Kidney epithelial cell (primary cell): ENCODE measurements around the gene ACTR2. TPM values are rescaled to one million over a fixed set of nuclear protein-coding genes. Genes with fewer than 3 reads are reported as not detected.

ENCODE experiments used
- DNase-seq: peaks from one replicate; pipeline ENCODE4 v3.0.0-alpha.2; 2010; ENCODE audit warnings: low read depth
- H3K27me3 ChIP-seq: 2 replicates; pipeline ENCODE4 v1.6.0; 2011; ENCODE audit warnings: low read length; ENCODE audit not compliant: control insufficient read depth, insufficient read depth
- H3K36me3 ChIP-seq: 2 replicates; pipeline ENCODE4 v1.5.1; 2011; ENCODE audit warnings: low read length; ENCODE audit not compliant: control insufficient read depth, insufficient read depth
- H3K4me3 ChIP-seq: 2 replicates; pipeline ENCODE4 v1.5.1; 2011; ENCODE audit warnings: low read depth, mild to moderate bottlenecking, control low read depth, low read length
- total RNA-seq: library from RNA; depleted of rRNA; stranded (reverse); fragments of >200 nt; gene quantifications from 2 replicates; pipeline ENCODE4 v1.2.3, GENCODE V29; 2015
- TF ChIP-seq, protein P1 (sequence below): IDR thresholded peaks from 2 replicates; pipeline ENCODE4 v1.5.1; 2011; ENCODE audit warnings: mild to moderate bottlenecking, moderate library complexity, low read length, control low read depth, inconsistent platforms; ENCODE audit not compliant: insufficient read depth, poor library complexity, severe bottlenecking

ACTR2 gene
- total RNA-seq, 1 donor from 2014 or later, result 139 TPM

DNA sequence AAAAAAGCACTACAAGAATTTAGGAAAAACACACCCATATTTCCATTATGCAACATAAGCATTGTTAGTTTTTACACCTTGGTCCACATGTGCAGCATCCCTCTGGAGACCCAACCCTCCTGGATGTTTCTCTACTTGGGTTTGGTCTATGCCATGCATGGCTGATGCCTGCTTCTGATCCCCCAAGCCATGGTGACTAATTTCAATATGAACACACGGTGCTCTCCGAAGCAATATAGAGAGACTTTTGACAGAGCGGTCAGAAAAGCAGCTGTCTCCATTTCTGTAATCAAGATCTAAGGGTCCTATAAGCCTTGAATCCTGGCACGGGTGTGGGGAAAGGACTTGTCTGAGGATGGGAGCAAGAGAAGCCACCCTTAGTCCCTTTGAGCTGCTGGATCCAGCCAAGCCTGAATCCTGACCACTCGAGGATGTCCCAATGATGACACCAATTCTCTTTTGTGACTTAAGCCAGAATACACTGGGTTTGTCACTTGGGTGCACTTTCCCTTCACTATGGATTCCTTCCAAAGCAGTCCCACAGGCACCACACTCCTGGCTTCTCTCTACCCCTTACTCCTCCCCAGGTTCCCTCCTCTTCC, 91.5 kb downstream of the ACTR2 start:
- TF ChIP-seq, protein P1, sequence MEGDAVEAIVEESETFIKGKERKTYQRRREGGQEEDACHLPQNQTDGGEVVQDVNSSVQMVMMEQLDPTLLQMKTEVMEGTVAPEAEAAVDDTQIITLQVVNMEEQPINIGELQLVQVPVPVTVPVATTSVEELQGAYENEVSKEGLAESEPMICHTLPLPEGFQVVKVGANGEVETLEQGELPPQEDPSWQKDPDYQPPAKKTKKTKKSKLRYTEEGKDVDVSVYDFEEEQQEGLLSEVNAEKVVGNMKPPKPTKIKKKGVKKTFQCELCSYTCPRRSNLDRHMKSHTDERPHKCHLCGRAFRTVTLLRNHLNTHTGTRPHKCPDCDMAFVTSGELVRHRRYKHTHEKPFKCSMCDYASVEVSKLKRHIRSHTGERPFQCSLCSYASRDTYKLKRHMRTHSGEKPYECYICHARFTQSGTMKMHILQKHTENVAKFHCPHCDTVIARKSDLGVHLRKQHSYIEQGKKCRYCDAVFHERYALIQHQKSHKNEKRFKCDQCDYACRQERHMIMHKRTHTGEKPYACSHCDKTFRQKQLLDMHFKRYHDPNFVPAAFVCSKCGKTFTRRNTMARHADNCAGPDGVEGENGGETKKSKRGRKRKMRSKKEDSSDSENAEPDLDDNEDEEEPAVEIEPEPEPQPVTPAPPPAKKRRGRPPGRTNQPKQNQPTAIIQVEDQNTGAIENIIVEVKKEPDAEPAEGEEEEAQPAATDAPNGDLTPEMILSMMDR, result no peak

DNA sequence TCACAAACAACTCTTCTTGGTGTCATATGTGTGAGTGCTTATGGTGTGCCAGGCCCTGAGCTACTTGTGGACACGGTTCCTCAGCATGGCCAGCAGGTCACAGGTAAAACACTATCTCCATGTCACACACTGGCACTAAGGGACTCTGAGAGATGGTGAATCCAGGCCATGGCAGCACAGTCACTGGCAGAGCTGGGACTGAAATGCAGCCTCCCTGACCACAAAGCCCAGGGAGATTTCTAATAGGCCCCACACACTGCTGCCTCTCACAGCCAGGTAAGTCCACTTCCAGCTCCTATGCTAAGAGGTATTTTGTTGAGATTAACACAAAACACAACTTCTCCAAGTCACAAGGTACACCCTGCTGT, 92.0 kb downstream of the ACTR2 start:
- Histone ChIP-seq H3K4me3 (no peak overlapping the region), H3K27me3 (no peaks in the 10 kb centered on the region), H3K36me3 (peaks cover 3% of the 10 kb centered on the region)
- DNase-seq, result no peak
- TF ChIP-seq, protein P1, result no peak

More for the DNA sequence above, 91.5 kb downstream of the ACTR2 start:
- Histone ChIP-seq H3K4me3 (no peak overlapping the region), H3K36me3 (peaks cover 3% of the 10 kb centered on the region), H3K27me3 (no peaks in the 10 kb centered on the region)
- no peak for DNase-seq

DNA sequence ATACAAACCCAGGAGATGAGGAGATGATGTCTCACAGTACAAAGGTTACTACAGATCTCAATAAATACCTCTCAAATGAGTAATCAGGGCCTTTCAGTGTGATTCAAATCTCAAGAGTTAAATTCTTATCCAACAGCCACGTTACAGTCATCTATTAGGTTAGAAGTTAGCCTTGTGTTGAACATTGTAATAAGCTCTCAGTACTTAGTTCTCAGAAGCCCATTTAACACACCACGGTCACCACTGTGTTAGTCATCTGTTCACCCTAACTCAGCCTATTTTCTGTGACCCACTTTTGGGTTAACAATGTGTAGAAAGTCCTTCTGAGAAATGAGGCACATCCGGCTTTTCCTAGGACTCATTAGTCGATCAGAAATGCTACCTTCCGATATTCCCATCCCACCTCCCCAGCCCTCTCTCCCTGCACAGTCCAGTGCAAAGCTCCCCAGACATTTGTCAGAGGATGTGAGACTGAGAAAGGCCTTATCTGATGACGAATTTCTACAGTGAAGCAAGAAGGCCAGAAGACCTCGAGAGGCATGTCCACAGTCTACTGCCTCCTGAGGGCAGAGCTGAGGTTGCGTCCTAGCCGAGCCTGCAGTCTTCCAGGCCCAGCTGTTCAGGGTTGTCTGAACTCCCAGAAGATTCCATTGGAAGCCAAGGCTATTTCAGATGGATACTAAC, 92.6 kb downstream of the ACTR2 start:
- peaks cover 3% of the 10 kb centered on the region for H3K36me3 ChIP-seq
- TF ChIP-seq, protein P1, result peak; percentile 66
- no peak overlapping the region for H3K4me3 ChIP-seq
- peak; percentile 91 for DNase-seq
- H3K27me3 ChIP-seq, result no peaks in the 10 kb centered on the region

Other genes with a start within 250 kb of the ACTR2 start
- 45.0 and 45.5 TPM in 2 replicates for gene SLC1A4, start 238.4 kb upstream of the ACTR2 start, total RNA-seq
- 5.2 and 7.5 TPM in 2 replicates for gene CEP68, start 171.4 kb upstream of the ACTR2 start, total RNA-seq
- gene RAB1A, start 97.7 kb upstream of the ACTR2 start, total RNA-seq, result 86.3 and 89.9 TPM in 2 replicates
- 18.4 and 19.3 TPM in 2 replicates for gene SPRED2, start 204.8 kb downstream of the ACTR2 start, total RNA-seq